ENCODE measurements around the gene HSPA12B.

Gene HSPA12B

GRCh38 chr20:3690413-3690812, 42.1 kb upstream of the HSPA12B start:
- Histone ChIP-seq H3K79me2 (ENCODE audit: control insufficient read depth, low read length) (no peaks in the 10 kb centered on the region), H3K4me2 (ENCODE audit: low read length) (no peak overlapping the region), H3K27ac (ENCODE audit: low read depth, low read length) (no peak overlapping the region), H3K9me2 (replicated peaks; ENCODE audit: control insufficient read depth, low read length) (no peaks in the 10 kb centered on the region), H4K20me1 (ENCODE audit: control insufficient read depth, insufficient read depth, low read depth, low read length) (no peaks in the 10 kb centered on the region), H3K4me1 (ENCODE audit: control insufficient read depth, low read length) (no peaks in the 10 kb centered on the region), H3K36me3 (ENCODE audit: control insufficient read depth, low read length) (no peaks in the 10 kb centered on the region), H3K4me3 (ENCODE audit: low read length) (no peak overlapping the region), H3K27me3 (ENCODE audit: control insufficient read depth, low read length) (no peaks in the 10 kb centered on the region), H3K9me3 (ENCODE audit: control insufficient read depth, insufficient read depth, low read length) (no peaks in the 10 kb centered on the region), H3F3A (ENCODE audit: control insufficient read depth, insufficient read depth) (no peaks in the 10 kb centered on the region)
- no peak for TF ChIP-seq EZH2phosphoT487 (IDR thresholded peaks at IDR 0.05; ENCODE audit: borderline replicate concordance, low read length)
- no peak for TF ChIP-seq CTCF (IDR thresholded peaks at IDR 0.05; ENCODE audit: low read depth, low read length, poor library complexity, severe bottlenecking)

GRCh38 chr20:3691306-3691705, 41.2 kb upstream of the HSPA12B start:
- Histone ChIP-seq H3K27me3 (ENCODE audit: control insufficient read depth, low read length) (no peaks in the 10 kb centered on the region), H4K20me1 (ENCODE audit: control insufficient read depth, insufficient read depth, low read depth, low read length) (no peaks in the 10 kb centered on the region), H3F3A (ENCODE audit: control insufficient read depth, insufficient read depth) (no peaks in the 10 kb centered on the region)

GRCh38 chr20:3691897-3692296, 40.6 kb upstream of the HSPA12B start:
- Histone ChIP-seq H3K79me2 (ENCODE audit: control insufficient read depth, low read length) (no peaks in the 10 kb centered on the region), H3K36me3 (ENCODE audit: control insufficient read depth, low read length) (no peaks in the 10 kb centered on the region), H3K4me2 (ENCODE audit: low read length) (no peak overlapping the region), H3K27me3 (ENCODE audit: control insufficient read depth, low read length) (no peaks in the 10 kb centered on the region), H3K27ac (ENCODE audit: low read depth, low read length) (no peak overlapping the region), H3K4me3 (ENCODE audit: low read length) (no peak overlapping the region), H4K20me1 (ENCODE audit: control insufficient read depth, insufficient read depth, low read depth, low read length) (no peaks in the 10 kb centered on the region), H3K9me2 (replicated peaks; ENCODE audit: control insufficient read depth, low read length) (no peaks in the 10 kb centered on the region), H3K4me1 (ENCODE audit: control insufficient read depth, low read length) (no peaks in the 10 kb centered on the region), H3F3A (ENCODE audit: control insufficient read depth, insufficient read depth) (no peaks in the 10 kb centered on the region), H3K9me3 (ENCODE audit: control insufficient read depth, insufficient read depth, low read length) (peaks cover 6% of the 10 kb centered on the region; the same call in 1 of the 2 replicates)
- TF ChIP-seq EZH2phosphoT487 (IDR thresholded peaks at IDR 0.05; ENCODE audit: borderline replicate concordance, low read length) (no peak), CTCF (IDR thresholded peaks at IDR 0.05; ENCODE audit: low read depth, low read length, poor library complexity, severe bottlenecking) (no peak)

More at GRCh38 chr20:3691306-3691705, 41.2 kb upstream of the HSPA12B start:
- Histone ChIP-seq H3K79me2 (ENCODE audit: control insufficient read depth, low read length) (no peaks in the 10 kb centered on the region), H3K9me3 (ENCODE audit: control insufficient read depth, insufficient read depth, low read length) (peaks cover 1% of the 10 kb centered on the region; the same call in 1 of the 2 replicates), H3K36me3 (ENCODE audit: control insufficient read depth, low read length) (no peaks in the 10 kb centered on the region), H3K4me2 (ENCODE audit: low read length) (no peak overlapping the region), H3K9me2 (replicated peaks; ENCODE audit: control insufficient read depth, low read length) (no peaks in the 10 kb centered on the region), H3K4me1 (ENCODE audit: control insufficient read depth, low read length) (no peaks in the 10 kb centered on the region), H3K4me3 (ENCODE audit: low read length) (no peak overlapping the region), H3K27ac (ENCODE audit: low read depth, low read length) (no peak overlapping the region)
- TF ChIP-seq EZH2phosphoT487 (IDR thresholded peaks at IDR 0.05; ENCODE audit: borderline replicate concordance, low read length) = no peak
- no peak for TF ChIP-seq CTCF (IDR thresholded peaks at IDR 0.05; ENCODE audit: low read depth, low read length, poor library complexity, severe bottlenecking)
